ENCODE results near the gene P2RY2. TPM values are rescaled to one million over a fixed set of nuclear protein-coding genes. Genes with fewer than 3 reads are reported as not detected.
"Not testable (repeated sequence)": the region's sequence is repeated elsewhere in the genome, so short reads cannot be mapped to it uniquely, and the experiment has no call there.

P2RY2 gene
- total and polyA plus RNA-seq, 4 donors, result 1.8 to 3.7 (median 2.2) TPM

DNA sequence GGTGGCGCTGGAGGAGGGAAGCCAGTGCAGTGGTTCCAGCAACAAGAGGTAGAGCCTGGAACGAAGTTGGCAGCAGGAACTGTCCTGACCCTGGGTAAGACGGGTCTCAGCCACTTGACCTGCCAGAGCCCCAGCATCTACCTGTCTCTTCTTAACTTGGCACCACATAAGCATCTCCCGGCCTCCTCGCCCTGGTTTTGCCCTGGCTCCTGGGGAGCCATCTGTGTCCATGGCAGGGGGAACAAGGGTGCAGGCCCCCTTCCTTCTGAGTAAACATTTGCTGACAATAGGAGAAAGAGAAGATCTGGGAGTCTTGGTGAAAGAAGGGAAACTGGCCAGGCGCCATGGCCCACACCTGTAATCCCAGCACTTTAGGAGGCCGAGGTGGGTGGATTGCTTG, 12.8 kb downstream of the P2RY2 start:
- H3K4me3 ChIP-seq (ENCODE audit: low read depth in 1 of 3, low read length in 3 of 3), result no peak overlapping the region
- no peak overlapping the region for H3K9ac ChIP-seq (ENCODE audit: low read depth in 1 of 2, low read length in 2 of 2)
- DNase-seq (ENCODE audit: low spot score), result no peak
- no peak overlapping the region for H3K27ac ChIP-seq (ENCODE audit: low read depth in 1 of 2, low read length in 2 of 2)
- WGBS, result 96% methylated on average over 7 of the region's 7 CpGs
- no peaks in the 10 kb centered on the region for H3K36me3 ChIP-seq (ENCODE audit: control insufficient read depth in 4 of 4, insufficient read depth in 3 of 4, low read depth in 1 of 4, low read length in 3 of 4)
- no peaks in the 10 kb centered on the region for H3K9me3 ChIP-seq (ENCODE audit: control insufficient read depth in 4 of 4, low read length in 3 of 4)
- no peak for TF ChIP-seq FOXA2 (IDR thresholded peaks at IDR 0.05)
- no peak for TF ChIP-seq GABPA (IDR thresholded peaks at IDR 0.05 in 1 of 2, conservative IDR thresholded peaks at IDR 0.05 in 1 of 2)
- no peak for TF ChIP-seq TAF1 (conservative IDR thresholded peaks at IDR 0.05)
- TF ChIP-seq YY1 (IDR thresholded peaks at IDR 0.05), result no peak
- no peak for TF ChIP-seq NR2F2 (IDR thresholded peaks at IDR 0.05)
- no peak for TF ChIP-seq HNF4A (conservative IDR thresholded peaks at IDR 0.05)
- TF ChIP-seq FOXA1 (IDR thresholded peaks at IDR 0.05), result no peak
- TF ChIP-seq, protein P1, sequence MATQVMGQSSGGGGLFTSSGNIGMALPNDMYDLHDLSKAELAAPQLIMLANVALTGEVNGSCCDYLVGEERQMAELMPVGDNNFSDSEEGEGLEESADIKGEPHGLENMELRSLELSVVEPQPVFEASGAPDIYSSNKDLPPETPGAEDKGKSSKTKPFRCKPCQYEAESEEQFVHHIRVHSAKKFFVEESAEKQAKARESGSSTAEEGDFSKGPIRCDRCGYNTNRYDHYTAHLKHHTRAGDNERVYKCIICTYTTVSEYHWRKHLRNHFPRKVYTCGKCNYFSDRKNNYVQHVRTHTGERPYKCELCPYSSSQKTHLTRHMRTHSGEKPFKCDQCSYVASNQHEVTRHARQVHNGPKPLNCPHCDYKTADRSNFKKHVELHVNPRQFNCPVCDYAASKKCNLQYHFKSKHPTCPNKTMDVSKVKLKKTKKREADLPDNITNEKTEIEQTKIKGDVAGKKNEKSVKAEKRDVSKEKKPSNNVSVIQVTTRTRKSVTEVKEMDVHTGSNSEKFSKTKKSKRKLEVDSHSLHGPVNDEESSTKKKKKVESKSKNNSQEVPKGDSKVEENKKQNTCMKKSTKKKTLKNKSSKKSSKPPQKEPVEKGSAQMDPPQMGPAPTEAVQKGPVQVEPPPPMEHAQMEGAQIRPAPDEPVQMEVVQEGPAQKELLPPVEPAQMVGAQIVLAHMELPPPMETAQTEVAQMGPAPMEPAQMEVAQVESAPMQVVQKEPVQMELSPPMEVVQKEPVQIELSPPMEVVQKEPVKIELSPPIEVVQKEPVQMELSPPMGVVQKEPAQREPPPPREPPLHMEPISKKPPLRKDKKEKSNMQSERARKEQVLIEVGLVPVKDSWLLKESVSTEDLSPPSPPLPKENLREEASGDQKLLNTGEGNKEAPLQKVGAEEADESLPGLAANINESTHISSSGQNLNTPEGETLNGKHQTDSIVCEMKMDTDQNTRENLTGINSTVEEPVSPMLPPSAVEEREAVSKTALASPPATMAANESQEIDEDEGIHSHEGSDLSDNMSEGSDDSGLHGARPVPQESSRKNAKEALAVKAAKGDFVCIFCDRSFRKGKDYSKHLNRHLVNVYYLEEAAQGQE (IDR thresholded peaks at IDR 0.05), result no peak
- TF ChIP-seq, protein P2, sequence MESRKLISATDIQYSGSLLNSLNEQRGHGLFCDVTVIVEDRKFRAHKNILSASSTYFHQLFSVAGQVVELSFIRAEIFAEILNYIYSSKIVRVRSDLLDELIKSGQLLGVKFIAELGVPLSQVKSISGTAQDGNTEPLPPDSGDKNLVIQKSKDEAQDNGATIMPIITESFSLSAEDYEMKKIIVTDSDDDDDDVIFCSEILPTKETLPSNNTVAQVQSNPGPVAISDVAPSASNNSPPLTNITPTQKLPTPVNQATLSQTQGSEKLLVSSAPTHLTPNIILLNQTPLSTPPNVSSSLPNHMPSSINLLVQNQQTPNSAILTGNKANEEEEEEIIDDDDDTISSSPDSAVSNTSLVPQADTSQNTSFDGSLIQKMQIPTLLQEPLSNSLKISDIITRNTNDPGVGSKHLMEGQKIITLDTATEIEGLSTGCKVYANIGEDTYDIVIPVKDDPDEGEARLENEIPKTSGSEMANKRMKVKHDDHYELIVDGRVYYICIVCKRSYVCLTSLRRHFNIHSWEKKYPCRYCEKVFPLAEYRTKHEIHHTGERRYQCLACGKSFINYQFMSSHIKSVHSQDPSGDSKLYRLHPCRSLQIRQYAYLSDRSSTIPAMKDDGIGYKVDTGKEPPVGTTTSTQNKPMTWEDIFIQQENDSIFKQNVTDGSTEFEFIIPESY (IDR thresholded peaks at IDR 0.05), result no peak
- no peak for TF ChIP-seq SP1 (IDR thresholded peaks at IDR 0.05)
- no peak for TF ChIP-seq RAD21 (IDR thresholded peaks at IDR 0.05)
- no peak for TF ChIP-seq HNF4G (IDR thresholded peaks at IDR 0.05)
- no peak for TF ChIP-seq JUND (IDR thresholded peaks at IDR 0.05)
- no peak for TF ChIP-seq EGR1 (IDR thresholded peaks at IDR 0.05; ENCODE audit: low read depth in 2 of 2)
- TF ChIP-seq, protein P3, sequence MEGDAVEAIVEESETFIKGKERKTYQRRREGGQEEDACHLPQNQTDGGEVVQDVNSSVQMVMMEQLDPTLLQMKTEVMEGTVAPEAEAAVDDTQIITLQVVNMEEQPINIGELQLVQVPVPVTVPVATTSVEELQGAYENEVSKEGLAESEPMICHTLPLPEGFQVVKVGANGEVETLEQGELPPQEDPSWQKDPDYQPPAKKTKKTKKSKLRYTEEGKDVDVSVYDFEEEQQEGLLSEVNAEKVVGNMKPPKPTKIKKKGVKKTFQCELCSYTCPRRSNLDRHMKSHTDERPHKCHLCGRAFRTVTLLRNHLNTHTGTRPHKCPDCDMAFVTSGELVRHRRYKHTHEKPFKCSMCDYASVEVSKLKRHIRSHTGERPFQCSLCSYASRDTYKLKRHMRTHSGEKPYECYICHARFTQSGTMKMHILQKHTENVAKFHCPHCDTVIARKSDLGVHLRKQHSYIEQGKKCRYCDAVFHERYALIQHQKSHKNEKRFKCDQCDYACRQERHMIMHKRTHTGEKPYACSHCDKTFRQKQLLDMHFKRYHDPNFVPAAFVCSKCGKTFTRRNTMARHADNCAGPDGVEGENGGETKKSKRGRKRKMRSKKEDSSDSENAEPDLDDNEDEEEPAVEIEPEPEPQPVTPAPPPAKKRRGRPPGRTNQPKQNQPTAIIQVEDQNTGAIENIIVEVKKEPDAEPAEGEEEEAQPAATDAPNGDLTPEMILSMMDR (IDR thresholded peaks at IDR 0.05; ENCODE audit: low read depth, low read length, missing input control), result no peak
- TF ChIP-seq, protein P4, sequence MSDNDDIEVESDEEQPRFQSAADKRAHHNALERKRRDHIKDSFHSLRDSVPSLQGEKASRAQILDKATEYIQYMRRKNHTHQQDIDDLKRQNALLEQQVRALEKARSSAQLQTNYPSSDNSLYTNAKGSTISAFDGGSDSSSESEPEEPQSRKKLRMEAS (IDR thresholded peaks at IDR 0.05), result no peak
- H3K4me1 ChIP-seq (ENCODE audit: control insufficient read depth in 4 of 4, insufficient read depth in 4 of 4, low read length in 3 of 4), result peaks cover 2 to 35% (median 24%) of the 10 kb centered on the region in 4 donors
- H3K27me3 ChIP-seq (ENCODE audit: control insufficient read depth in 4 of 4, insufficient read depth in 4 of 4, low read length in 3 of 4), result no peaks in the 10 kb centered on the region

DNA sequence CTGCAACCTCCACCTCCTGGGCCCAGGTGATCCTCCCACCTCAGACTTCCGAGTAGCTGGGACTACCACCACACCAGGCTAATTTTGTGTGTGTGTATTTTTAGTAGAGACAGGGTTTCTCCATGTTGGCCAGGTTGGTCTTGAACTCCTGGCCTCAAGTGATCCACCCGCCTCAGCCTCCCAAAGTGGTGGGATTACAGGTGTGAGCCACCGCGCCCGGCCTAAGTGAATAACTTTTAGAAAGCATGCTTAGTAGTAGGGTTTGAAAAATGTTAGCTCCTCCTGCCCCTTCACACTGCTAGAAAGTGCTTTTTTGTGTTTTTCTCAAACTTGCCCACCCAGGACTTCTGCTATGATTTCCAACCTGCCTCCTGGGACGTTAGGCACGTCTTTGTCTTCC, 14.4 kb downstream of the P2RY2 start:
- peaks cover 2 to 30% (median 19%) of the 10 kb centered on the region in 4 donors for H3K4me1 ChIP-seq (ENCODE audit: control insufficient read depth in 4 of 4, insufficient read depth in 4 of 4, low read length in 3 of 4)
- not testable (repeated sequence) for H3K36me3 ChIP-seq (ENCODE audit: control insufficient read depth in 4 of 4, insufficient read depth in 3 of 4, low read depth in 1 of 4, low read length in 3 of 4); H3K9me3 ChIP-seq (ENCODE audit: control insufficient read depth in 4 of 4, low read length in 3 of 4); DNase-seq (ENCODE audit: low spot score); H3K27me3 ChIP-seq (ENCODE audit: control insufficient read depth in 4 of 4, insufficient read depth in 4 of 4, low read length in 3 of 4); H3K4me3 ChIP-seq (ENCODE audit: low read depth in 1 of 3, low read length in 3 of 3); H3K27ac ChIP-seq (ENCODE audit: low read depth in 1 of 2, low read length in 2 of 2); H3K9ac ChIP-seq (ENCODE audit: low read depth in 1 of 2, low read length in 2 of 2)
- 97% methylated on average over 7 of the region's 7 CpGs for whole genome bisulfite sequencing

Measured in liver (tissue), 9 donors.